Aorta (tissue), 5 donors: ENCODE data around the gene FSIP1. TPM values are rescaled to one million over a fixed set of nuclear protein-coding genes. Genes with fewer than 3 reads are reported as not detected.

Source experiments
- ATAC-seq: fragments of 200-7000 bp; cut with Tn5 transposase; one replicate; pipeline ENCODE4 v1.9.1; 2022; ENCODE audit warnings: moderate library complexity; ENCODE audit not compliant: low FRiP score
- DNase-seq, 2 donors: peaks; one replicate each; pipeline ENCODE4 v3.0.0-alpha.2; 2020
- H3K27ac ChIP-seq, 2 donors: one replicate each; pipeline ENCODE4 v1.5.1; 2013; ENCODE audit warnings: low read length in 2 of 2, mild to moderate bottlenecking in 2 of 2, moderate library complexity in 2 of 2, control low read depth in 1 of 2, inconsistent platforms in 1 of 2, low read depth in 1 of 2
- H3K27me3 ChIP-seq, 2 donors: one replicate each; pipeline ENCODE4 v1.6.1; 2013; ENCODE audit warnings: control low read depth in 1 of 2, low read length in 1 of 2, mild to moderate bottlenecking in 1 of 2, moderate library complexity in 1 of 2; ENCODE audit not compliant: insufficient read depth in 2 of 2, control insufficient read depth in 1 of 2
- H3K36me3 ChIP-seq, 2 donors: one replicate each; pipeline ENCODE4 v1.6.1; 2013; ENCODE audit warnings: control low read depth in 1 of 2, low read length in 1 of 2, mild to moderate bottlenecking in 1 of 2; ENCODE audit not compliant: insufficient read depth in 2 of 2, control insufficient read depth in 1 of 2
- H3K4me1 ChIP-seq, 2 donors: one replicate each; pipeline ENCODE4 v1.6.1; 2013; ENCODE audit warnings: low read length in 2 of 2, control low read depth in 1 of 2, mild to moderate bottlenecking in 1 of 2, moderate library complexity in 1 of 2; ENCODE audit not compliant: insufficient read depth in 2 of 2, control insufficient read depth in 1 of 2
- H3K4me3 ChIP-seq, 2 donors: one replicate each; pipeline ENCODE4 v1.5.1; 2013; ENCODE audit warnings: low read length in 2 of 2, control low read depth in 1 of 2, mild to moderate bottlenecking in 1 of 2
- H3K9me3 ChIP-seq: one replicate; pipeline ENCODE4 v1.6.1; 2013; ENCODE audit warnings: mild to moderate bottlenecking, low read length; ENCODE audit not compliant: control insufficient read depth
- WGBS, 2 donors: extraction: QIAGEN DNeasy Blood & Tissue Kit; methylation state at CpG; one replicate each; pipeline ENCODE4 v1.1.7; 2013; 5-methylcytosine and 5-hydroxymethylcytosine counted together
- intact Hi-C, 2 donors: fragments of 100-400 bp; cut with DNase I; formaldehyde crosslinking; loops; one replicate each; pipeline versions ENCODE4 v1.14.2 to v1.15.0; 2022
- polyA plus RNA-seq, 2 donors: library from polyadenylated mRNA; stranded (reverse); fragments of 200-250 nt; gene quantifications; one replicate each; pipeline ENCODE4 v1.2.3, GENCODE V29; 2013
- total RNA-seq, 2 donors: library from RNA; stranded (reverse); fragmentation: NEBNext Ultra II Directional; extraction: Animal tissue kit (Norgen Biotek cat#: 25700); gene quantifications; one replicate each; pipeline ENCODE4 v1.2.1, GENCODE V29; 2021
- donor health status: healthy with polysubstance abuse.
- donor health status: Bipolar disorder and iron deficiency.
- donor health status: DM: no; HTN: no; CAD: no.
- donor health status: DM: no; HTN: no; CAD: no.
- donor health status: DM: yes; HTN: yes; CAD: no.

Gene FSIP1
- total and polyA plus RNA-seq, 4 donors: 1.2 TPM; not detected in 1

- no peaks in the 10 kb centered on the region for H3K4me1 ChIP-seq
- 0 to 1% methylated on average over 10 of the region's 10 CpGs for WGBS, 2 donors
- peak overlapping the region; percentile 41 to 90 for H3K4me3 ChIP-seq
- no peak for ATAC-seq
- intact Hi-C loops: loop anchor here in 1 of 2 donors (10.0 kb wide), 1 partner anchor 251 kb away; the partner anchor contains the start of gene SRP14
- H3K9me3 ChIP-seq: no peaks in the 10 kb centered on the region
- peak overlapping the region in 1 of 2 donors; percentile 36 for H3K27ac ChIP-seq
- H3K36me3 ChIP-seq: no peaks in the 10 kb centered on the region
- DNase-seq: no peak
- no peaks in the 10 kb centered on the region for H3K27me3 ChIP-seq
Observed at GRCh38 chr15:39783244-39783820, 691 bp upstream of the FSIP1 start.

GRCh38 chr15:39781967-39782302 is 706 bp downstream of the FSIP1 start:
- Histone ChIP-seq H3K27ac (no peak overlapping the region), H3K4me1 (no peaks in the 10 kb centered on the region), H3K9me3 (no peaks in the 10 kb centered on the region), H3K4me3 (peak overlapping the region in 1 of 2 donors; percentile 29), H3K27me3 (no peaks in the 10 kb centered on the region), H3K36me3 (no peaks in the 10 kb centered on the region)
- 66 to 72% methylated on average over 2 of the region's 2 CpGs for WGBS, 2 donors
- DNase-seq (no peak), ATAC-seq (no peak)
- intact Hi-C loops: loop anchor here in 1 of 2 donors (10.0 kb wide), 1 partner anchor 253 kb away; the partner anchor contains the start of gene SRP14

- ATAC-seq: no peak
- Histone ChIP-seq H3K9me3 (no peaks in the 10 kb centered on the region), H3K27me3 (no peaks in the 10 kb centered on the region), H3K27ac (no peak overlapping the region), H3K36me3 (no peaks in the 10 kb centered on the region), H3K4me1 (no peaks in the 10 kb centered on the region), H3K4me3 (no peak overlapping the region)
- DNase-seq: no peak
- 88% methylated on average over 4 of the region's 4 CpGs for WGBS, 2 donors
- intact Hi-C loops: loop anchor here in 1 of 2 donors (10.0 kb wide), 1 partner anchor 253 kb away; the partner anchor contains the start of gene SRP14
Observed at GRCh38 chr15:39781147-39781966, 1.3 kb downstream of the FSIP1 start.

DNA sequence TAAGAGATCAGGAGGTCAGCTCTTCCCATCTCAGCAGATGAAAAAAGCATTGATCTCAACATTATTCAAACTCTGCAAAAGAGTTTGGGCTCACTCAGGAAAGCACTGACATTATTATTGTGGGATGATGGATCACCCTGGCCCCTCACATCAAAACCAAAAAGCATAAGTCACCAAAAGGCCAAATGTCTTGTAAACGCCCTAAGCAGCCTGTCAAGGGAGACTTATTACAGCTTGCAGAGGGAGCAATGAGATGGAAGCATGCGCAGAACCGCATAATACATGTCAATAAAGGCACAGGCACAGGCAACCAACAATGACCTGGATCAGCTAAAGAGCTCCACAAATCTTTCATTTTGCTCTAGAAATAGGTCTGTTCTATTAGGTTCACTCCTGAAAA is 4.6 kb downstream of the FSIP1 start:
- Histone ChIP-seq H3K9me3 (no peaks in the 10 kb centered on the region), H3K4me1 (no peaks in the 10 kb centered on the region), H3K4me3 (no peak overlapping the region), H3K27ac (no peak overlapping the region), H3K36me3 (no peaks in the 10 kb centered on the region), H3K27me3 (no peaks in the 10 kb centered on the region)
- DNase-seq (no peak), ATAC-seq (no peak)
- WGBS, 2 donors: 50 to 56% methylated on average over 3 of the region's 3 CpGs
- intact Hi-C loops: no loop called here

DNA sequence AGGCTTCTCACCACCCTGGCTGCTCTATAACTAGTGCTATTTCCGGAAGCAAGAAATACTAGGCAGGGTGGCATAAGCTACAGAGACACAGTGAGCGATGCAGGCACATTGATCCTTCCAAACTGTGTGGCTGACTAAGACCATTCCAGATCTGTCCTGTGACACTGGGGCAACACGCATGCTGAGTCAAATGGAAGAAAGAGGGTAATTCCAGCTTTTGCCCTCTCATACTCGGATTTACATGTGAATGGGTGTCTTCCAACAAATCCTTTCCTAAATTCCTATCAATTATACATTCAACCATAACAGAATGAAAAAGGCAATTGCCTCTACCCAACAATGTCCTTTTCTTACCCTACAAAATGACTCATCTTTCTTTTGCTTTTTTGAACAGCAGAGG is 5.1 kb downstream of the FSIP1 start:
- intact Hi-C loops: no loop called here
- H3K27me3 ChIP-seq: no peaks in the 10 kb centered on the region
- H3K4me3 ChIP-seq: no peak overlapping the region
- no peaks in the 10 kb centered on the region for H3K9me3 ChIP-seq
- H3K36me3 ChIP-seq: no peaks in the 10 kb centered on the region
- no peak for DNase-seq
- 81 to 83% methylated on average over 4 of the region's 4 CpGs for whole genome bisulfite sequencing, 2 donors
- H3K27ac ChIP-seq: no peak overlapping the region
- no peaks in the 10 kb centered on the region for H3K4me1 ChIP-seq
- ATAC-seq: no peak

GRCh38 chr15:39776068-39776467 is 6.6 kb downstream of the FSIP1 start:
- 75 to 80% methylated on average over 4 of the region's 4 CpGs for WGBS, 2 donors
- Histone ChIP-seq H3K27me3 (no peaks in the 10 kb centered on the region), H3K9me3 (no peaks in the 10 kb centered on the region), H3K36me3 (no peaks in the 10 kb centered on the region), H3K27ac (no peak overlapping the region), H3K4me3 (no peak overlapping the region), H3K4me1 (peaks cover 0 to 3% of the 10 kb centered on the region in 2 donors)
- no peak for ATAC-seq
- no peak for DNase-seq
- intact Hi-C loops: no loop called here

DNA sequence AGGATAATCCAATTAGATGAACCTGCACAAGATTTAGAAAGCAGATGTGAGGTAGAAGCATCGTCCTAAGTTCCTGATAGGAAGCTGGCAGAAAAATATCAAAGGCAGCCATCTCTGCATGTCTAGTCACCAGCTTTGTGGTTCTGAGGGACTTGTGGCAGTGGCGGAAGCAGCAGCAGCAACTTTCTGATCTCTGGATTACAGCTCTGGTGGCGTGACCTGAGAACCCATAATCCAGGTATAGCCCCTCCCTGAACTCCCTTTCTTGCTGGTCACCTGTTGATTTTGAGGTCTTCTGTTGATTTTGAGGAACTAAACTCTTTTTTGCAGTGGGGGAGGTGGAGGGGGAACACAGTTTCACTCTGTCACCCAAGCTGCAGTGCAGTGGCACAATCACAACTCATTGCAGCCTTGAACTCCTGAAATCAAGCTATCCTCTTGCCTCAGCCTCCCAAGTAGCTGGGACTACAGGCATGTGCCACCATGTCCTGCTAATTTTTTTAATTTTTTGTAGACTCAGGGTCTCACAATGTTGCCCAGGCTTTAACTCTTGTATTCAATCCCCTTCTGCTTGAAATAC is 7.9 kb downstream of the FSIP1 start:
- Histone ChIP-seq H3K27me3 (no peaks in the 10 kb centered on the region), H3K4me3 (no peak overlapping the region), H3K27ac (no peak overlapping the region), H3K36me3 (no peaks in the 10 kb centered on the region), H3K9me3 (no peaks in the 10 kb centered on the region), H3K4me1 (peaks cover 0 to 3% of the 10 kb centered on the region in 2 donors)
- ATAC-seq (no peak), DNase-seq (no peak)
- WGBS, 2 donors: 93 to 95% methylated on average over 3 of the region's 3 CpGs
- intact Hi-C loops: no loop called here

DNA sequence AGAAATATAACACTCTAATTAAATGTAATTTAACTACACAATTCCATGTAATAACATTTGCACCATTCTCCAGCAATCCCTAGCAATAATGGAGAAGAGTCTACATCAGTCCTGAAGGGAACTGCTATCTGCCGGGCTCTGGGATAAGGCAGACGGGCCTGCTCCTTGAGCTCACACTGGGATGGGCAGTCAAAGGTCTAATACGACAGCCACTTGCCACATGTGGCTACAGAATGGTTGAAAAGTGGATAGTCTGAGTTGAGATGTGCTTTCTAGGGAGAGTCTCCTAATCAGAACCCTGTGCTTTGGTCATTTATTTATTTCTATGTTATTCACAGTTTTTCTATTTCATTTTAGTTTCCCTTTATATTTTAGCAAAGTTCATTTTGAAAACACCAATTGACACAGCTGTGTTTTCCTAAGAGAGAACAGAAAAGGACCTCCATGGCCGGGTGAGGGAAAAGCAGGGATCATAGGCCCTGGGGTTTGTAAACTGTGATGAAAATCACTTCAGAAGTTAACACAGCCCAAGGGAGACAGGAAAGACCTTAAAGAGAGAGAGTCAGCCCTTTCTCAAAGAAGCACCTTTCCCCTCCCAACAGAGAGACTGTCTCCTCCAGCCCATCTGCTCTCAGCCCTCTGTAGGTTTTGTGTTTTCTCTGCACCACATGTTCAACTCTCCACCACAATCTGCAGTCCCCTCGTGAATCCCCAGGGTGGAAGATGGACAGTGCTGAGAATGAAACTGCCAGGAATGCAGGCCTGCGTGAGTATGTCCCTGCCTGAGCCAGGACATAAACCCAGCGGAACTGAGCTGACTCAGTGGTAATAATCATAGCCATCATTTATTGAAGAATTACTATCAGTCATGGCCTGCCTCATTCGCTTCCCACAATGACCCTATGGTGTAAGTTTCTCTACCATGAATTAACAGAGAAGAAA is 11.6 kb downstream of the FSIP1 start:
- ATAC-seq (peak; percentile 66), DNase-seq (no peak)
- Histone ChIP-seq H3K27ac (no peak overlapping the region), H3K27me3 (no peaks in the 10 kb centered on the region), H3K9me3 (no peaks in the 10 kb centered on the region), H3K4me1 (peaks cover 0 to 3% of the 10 kb centered on the region in 2 donors), H3K36me3 (no peaks in the 10 kb centered on the region), H3K4me3 (no peak overlapping the region)
- 75 to 81% methylated on average over 8 of the region's 8 CpGs for WGBS, 2 donors
- intact Hi-C loops: no loop called here
